Mesendoderm (in vitro differentiated cells): ENCODE data around the gene POU3F4.

ENCODE experiments used
- DNase-seq: peaks from one replicate; pipeline ENCODE4 v3.0.0; 2013
- H2AK5ac ChIP-seq: 2 replicates; pipeline ENCODE4 v1.6.1; 2013; ENCODE audit warnings: low read length, inconsistent platforms
- H2BK120ac ChIP-seq: 2 replicates; pipeline ENCODE4 v1.6.1; 2013; ENCODE audit warnings: low read depth, mild to moderate bottlenecking, low read length, moderate library complexity, mixed read lengths
- H2BK15ac ChIP-seq: replicated peaks from 2 replicates; pipeline ENCODE4 v1.6.1; 2013; ENCODE audit warnings: low read depth, mild to moderate bottlenecking, moderate library complexity
- H2BK5ac ChIP-seq: 2 replicates; pipeline ENCODE4 v1.6.1; 2013; ENCODE audit warnings: low read length, inconsistent platforms
- H3K18ac ChIP-seq: 2 replicates; pipeline ENCODE4 v1.6.1; 2013; ENCODE audit warnings: mild to moderate bottlenecking, low read length, mixed read lengths
- H3K23ac ChIP-seq: one replicate; pipeline ENCODE4 v1.6.1; 2013; ENCODE audit warnings: low read length
- H3K27ac ChIP-seq: 2 replicates; pipeline ENCODE4 v1.5.1; 2013; ENCODE audit warnings: low read depth, mild to moderate bottlenecking, inconsistent platforms, low read length, moderate library complexity
- H3K27me3 ChIP-seq: 2 replicates; pipeline ENCODE4 v1.6.1; 2013; ENCODE audit warnings: low read length, control low read depth, mild to moderate bottlenecking, inconsistent platforms; ENCODE audit not compliant: insufficient read depth, poor library complexity
- H3K36me3 ChIP-seq: 2 replicates; pipeline ENCODE4 v1.6.1; 2013; ENCODE audit warnings: low read length, inconsistent platforms; ENCODE audit not compliant: control insufficient read depth, insufficient read depth
- H3K4ac ChIP-seq: one replicate; pipeline ENCODE4 v1.6.1; 2013; ENCODE audit warnings: low read depth, mild to moderate bottlenecking, low read length, moderate library complexity
- H3K4me1 ChIP-seq: 2 replicates; pipeline ENCODE4 v1.6.1; 2013; ENCODE audit warnings: low read depth, low read length, inconsistent platforms; ENCODE audit not compliant: control insufficient read depth
- H3K4me2 ChIP-seq: 2 replicates; pipeline ENCODE4 v1.6.1; 2013; ENCODE audit warnings: low read length
- H3K4me3 ChIP-seq: 2 replicates; pipeline ENCODE4 v1.5.1; 2013; ENCODE audit warnings: mild to moderate bottlenecking, low read length
- H3K56ac ChIP-seq: one replicate; pipeline ENCODE4 v1.6.1; 2013; ENCODE audit warnings: low read length
- H3K79me1 ChIP-seq: 2 replicates; pipeline ENCODE4 v1.6.1; 2013; ENCODE audit warnings: low read length, inconsistent platforms
- H3K79me2 ChIP-seq: 2 replicates; pipeline ENCODE4 v1.6.1; 2013; ENCODE audit warnings: mild to moderate bottlenecking, low read length; ENCODE audit not compliant: control insufficient read depth, insufficient read depth
- H3K9ac ChIP-seq: 2 replicates; pipeline ENCODE4 v1.6.1; 2013; ENCODE audit warnings: low read length, inconsistent platforms
- H4K5ac ChIP-seq: one replicate; pipeline ENCODE4 v1.6.1; 2013; ENCODE audit warnings: low read length
- H4K8ac ChIP-seq: one replicate; pipeline ENCODE4 v1.6.1; 2013; ENCODE audit warnings: low read depth, mild to moderate bottlenecking, control low read depth, low read length, moderate library complexity
- WGBS: extraction: QIAGEN DNeasy Blood & Tissue Kit; methylation state at CpG from one replicate; pipeline ENCODE4 v1.1.7; 2013; ENCODE audit warnings: low lambda C conversion rate, missing lambda C conversion rate; ENCODE audit not compliant: insufficient coverage; ENCODE audit errors: extremely low coverage; 5-methylcytosine and 5-hydroxymethylcytosine counted together

The POU3F4 gene

GRCh38 chrX:83516597-83516996 lies 8.5 kb downstream of the POU3F4 start:
- H3K27me3 ChIP-seq: no peaks in the 10 kb centered on the region
- no peak overlapping the region for H3K18ac ChIP-seq
- H3K4me2 ChIP-seq: no peak overlapping the region
- no peak overlapping the region for H2BK120ac ChIP-seq
- no CpG with 5 or more reads among the region's 1 CpG for WGBS
- no peak overlapping the region for H4K5ac ChIP-seq
- H3K27ac ChIP-seq: no peak overlapping the region
- no peaks in the 10 kb centered on the region for H3K79me2 ChIP-seq
- no peak overlapping the region for H2BK5ac ChIP-seq
- H3K4me3 ChIP-seq: no peak overlapping the region
- H3K4ac ChIP-seq: no peak overlapping the region
- H2AK5ac ChIP-seq: no peak overlapping the region
- H3K36me3 ChIP-seq: no peaks in the 10 kb centered on the region
- H3K4me1 ChIP-seq: no peaks in the 10 kb centered on the region
- H3K79me1 ChIP-seq: no peaks in the 10 kb centered on the region
- DNase-seq: no peak
- H3K9ac ChIP-seq: no peak overlapping the region
- H3K23ac ChIP-seq: no peak overlapping the region
- H4K8ac ChIP-seq: no peak overlapping the region
- H3K56ac ChIP-seq: no peak overlapping the region
- no peak overlapping the region for H2BK15ac ChIP-seq

- Histone ChIP-seq H3K4me3 (no peak overlapping the region), H3K27me3 (no peaks in the 10 kb centered on the region), H3K56ac (no peak overlapping the region), H2AK5ac (no peak overlapping the region), H3K4me2 (no peak overlapping the region), H3K79me1 (no peaks in the 10 kb centered on the region), H3K18ac (no peak overlapping the region), H3K23ac (no peak overlapping the region), H3K4me1 (no peaks in the 10 kb centered on the region), H2BK15ac (no peak overlapping the region), H3K27ac (no peak overlapping the region), H3K79me2 (no peaks in the 10 kb centered on the region), H3K9ac (no peak overlapping the region), H4K5ac (no peak overlapping the region), H2BK5ac (no peak overlapping the region), H2BK120ac (no peak overlapping the region), H3K36me3 (no peaks in the 10 kb centered on the region), H4K8ac (no peak overlapping the region), H3K4ac (no peak overlapping the region)
- no CpG with 5 or more reads among the region's 1 CpG for WGBS
- no peak for DNase-seq
Observed at GRCh38 chrX:83521905-83522304, 13.8 kb downstream of the POU3F4 start.

- Histone ChIP-seq H3K27me3 (no peaks in the 10 kb centered on the region), H3K4me1 (no peaks in the 10 kb centered on the region), H3K4ac (no peak overlapping the region), H3K56ac (no peak overlapping the region), H2BK5ac (no peak overlapping the region), H2BK120ac (no peak overlapping the region), H4K5ac (no peak overlapping the region), H3K36me3 (no peaks in the 10 kb centered on the region), H3K27ac (no peak overlapping the region), H2AK5ac (no peak overlapping the region), H2BK15ac (no peak overlapping the region), H3K18ac (no peak overlapping the region), H3K4me2 (no peak overlapping the region), H3K9ac (no peak overlapping the region), H3K23ac (no peak overlapping the region), H3K4me3 (no peak overlapping the region), H3K79me1 (no peaks in the 10 kb centered on the region), H4K8ac (no peak overlapping the region), H3K79me2 (no peaks in the 10 kb centered on the region)
- DNase-seq: no peak
- WGBS: no CpG with 5 or more reads among the region's 1 CpG
Observed at GRCh38 chrX:83529950-83530349, 21.9 kb downstream of the POU3F4 start.

GRCh38 chrX:83535417-83536196 lies 27.5 kb downstream of the POU3F4 start:
- Histone ChIP-seq H2BK5ac (no peak overlapping the region), H3K4ac (no peak overlapping the region), H3K4me3 (no peak overlapping the region), H3K27me3 (no peaks in the 10 kb centered on the region), H3K4me1 (no peaks in the 10 kb centered on the region), H4K8ac (no peak overlapping the region), H3K27ac (no peak overlapping the region), H4K5ac (no peak overlapping the region), H3K18ac (no peak overlapping the region), H3K4me2 (no peak overlapping the region), H3K36me3 (no peaks in the 10 kb centered on the region), H2AK5ac (no peak overlapping the region), H3K79me1 (no peaks in the 10 kb centered on the region), H2BK120ac (no peak overlapping the region), H2BK15ac (no peak overlapping the region), H3K56ac (no peak overlapping the region), H3K79me2 (no peaks in the 10 kb centered on the region), H3K9ac (no peak overlapping the region), H3K23ac (no peak overlapping the region)
- WGBS: no CpG with 5 or more reads among the region's 7 CpGs
- no peak for DNase-seq
